ENCODE measurements around the gene GLT8D1.

DNA sequence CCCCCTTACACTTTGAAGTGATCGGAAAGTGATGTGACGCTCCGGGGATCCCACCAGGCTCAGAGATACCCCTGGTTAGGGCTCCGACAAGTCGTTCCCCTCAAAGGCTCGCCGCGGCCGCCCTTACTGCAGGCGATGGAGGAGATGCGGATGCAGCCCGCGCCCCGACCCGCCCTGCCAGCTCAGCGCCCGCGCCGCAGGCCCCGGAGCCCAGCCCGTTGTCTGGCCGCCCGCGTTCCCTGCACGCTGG, 228 bp downstream of the GLT8D1 start:
- TF ChIP-seq GATA3 (IDR thresholded peaks at IDR 0.05; ENCODE audit: low read depth, low read length) = no peak
- no peak for TF ChIP-seq GATA2 (IDR thresholded peaks at IDR 0.05; ENCODE audit: low read depth, low read length)
